Activated naive CD4-positive, alpha-beta T cell treated with anti-CD3 and anti-CD28 coated beads for 36 hours (primary cell): ENCODE data around the gene LHFPL6. TPM values are rescaled to one million over a fixed set of nuclear protein-coding genes. Genes with fewer than 3 reads are reported as not detected.

Source experiments
- total RNA-seq, 2 experiments: library from RNA; stranded (reverse); gene quantifications; one replicate each; pipeline ENCODE4 v1.2.3, GENCODE V29; 2021

LHFPL6 gene
- total RNA-seq, 2 experiments from 2014 or later = 1.2 to 1.5 TPM

Other genes starting within 250 kb of the LHFPL6 start
- gene COG6, start 52.5 kb upstream of the LHFPL6 start, total RNA-seq = 10 to 100 TPM; 21.2 to 28.3 TPM